H1 (cell line): ENCODE data around the gene DAO. TPM values are rescaled to one million over a fixed set of nuclear protein-coding genes. Genes with fewer than 3 reads are reported as not detected.

Experiments used
- CTCF ChIA-PET: fragments of 300-600 bp; sonication (Branson Sonifier 250); formaldehyde crosslinking; loops from one replicate; lab custom pipeline; 2021; ENCODE audit not compliant: partially characterized antibody; lab: Charles Lee
- POLR2A ChIA-PET: fragments of 300-600 bp; sonication (Branson Sonifier 250); formaldehyde crosslinking; loops from one replicate; lab custom pipeline; 2021; ENCODE audit warnings: inconsistent platforms; ENCODE audit not compliant: partially characterized antibody; lab: Charles Lee
- DNase-seq, 2 experiments: peaks; one replicate each; pipeline versions ENCODE4 v3.0.0 to v3.0.0-alpha.2; 2010 to 2022; ENCODE audit warnings: low spot score in 2 of 2, low read depth in 1 of 2, mixed read lengths in 1 of 2
- FAIRE-seq: peaks from 2 replicates; lab custom pipeline; 2011; peaks lifted over from hg19 to GRCh38; lab: Jason Lieb, UNC
- H2AFZ ChIP-seq: 2 replicates; pipeline ENCODE4 v1.8.1; 2012; ENCODE audit warnings: low read length, inconsistent platforms
- H2AK5ac ChIP-seq: 2 replicates; pipeline ENCODE4 v1.6.1; 2013; ENCODE audit warnings: low read depth, low read length
- H2BK120ac ChIP-seq: replicated peaks from 2 replicates; pipeline ENCODE3; 2013; ENCODE audit warnings: low read depth, low read length, inconsistent platforms
- H2BK12ac ChIP-seq: 2 replicates; pipeline ENCODE4 v1.6.1; 2013; ENCODE audit warnings: low read depth, low read length
- H2BK15ac ChIP-seq: 2 replicates; pipeline ENCODE4 v1.6.1; 2013; ENCODE audit warnings: low read length
- H2BK20ac ChIP-seq: 2 replicates; pipeline ENCODE4 v1.6.1; 2013; ENCODE audit warnings: low read length
- H2BK5ac ChIP-seq: 2 replicates; pipeline ENCODE4 v1.6.1; 2013; ENCODE audit warnings: low read depth, low read length
- H3K14ac ChIP-seq: 2 replicates; pipeline ENCODE4 v1.6.1; 2013; ENCODE audit warnings: inconsistent platforms; ENCODE audit not compliant: insufficient read length
- H3K18ac ChIP-seq: 2 replicates; pipeline ENCODE4 v1.6.1; 2013; ENCODE audit warnings: low read length; ENCODE audit errors: extremely low read depth
- H3K23ac ChIP-seq: 2 replicates; pipeline ENCODE4 v1.6.1; 2013; ENCODE audit warnings: inconsistent platforms; ENCODE audit not compliant: insufficient read length
- H3K23me2 ChIP-seq: 2 replicates; pipeline ENCODE4 v1.6.1; 2013; ENCODE audit warnings: low read depth, low read length
- H3K27ac ChIP-seq: 2 replicates; pipeline ENCODE4 v1.6.1; 2011; ENCODE audit warnings: low read depth, low read length, inconsistent platforms
- H3K27me3 ChIP-seq, 4 experiments: replicated peaks in 1 of 4; 1 replicate in 1 of 4; 2 replicates in 3 of 4; pipeline versions ENCODE4 v1.6.1 to v1.8.1; 2011 to 2013; ENCODE audit warnings: low read length in 3 of 4, mild to moderate bottlenecking in 3 of 4, inconsistent platforms in 2 of 4, mixed read lengths in 2 of 4, moderate library complexity in 1 of 4; ENCODE audit not compliant: control insufficient read depth in 3 of 4, insufficient read depth in 3 of 4; ENCODE audit errors: extremely low read depth in 1 of 4
- H3K36me3 ChIP-seq, 4 experiments: 2 replicates each; pipeline versions ENCODE4 v1.6.1 to v1.8.1; 2011 to 2013; ENCODE audit warnings: mild to moderate bottlenecking in 4 of 4, low read length in 3 of 4, moderate library complexity in 2 of 4, control low read depth in 1 of 4, inconsistent platforms in 1 of 4; ENCODE audit not compliant: insufficient read depth in 4 of 4, control insufficient read depth in 2 of 4
- H3K4ac ChIP-seq: replicated peaks from 2 replicates; pipeline ENCODE3; 2013; ENCODE audit warnings: low read length, low read depth, mixed read lengths, inconsistent platforms; ENCODE audit not compliant: insufficient read length
- H3K4me1 ChIP-seq, 4 experiments: replicated peaks in 1 of 4; 1 replicate in 1 of 4; 2 replicates in 3 of 4; pipeline versions ENCODE4 v1.6.1 to v1.8.1; 2011 to 2013; ENCODE audit warnings: low read length in 3 of 4, inconsistent platforms in 2 of 4, mixed read lengths in 1 of 4; ENCODE audit not compliant: insufficient read depth in 4 of 4, control insufficient read depth in 3 of 4
- H3K4me2 ChIP-seq, 2 experiments: 2 replicates each; pipeline versions ENCODE4 v1.6.1 to v1.8.1; 2011 to 2013; ENCODE audit warnings: low read depth in 2 of 2, low read length in 2 of 2, control low read depth in 1 of 2, inconsistent platforms in 1 of 2, mild to moderate bottlenecking in 1 of 2; ENCODE audit not compliant: insufficient read depth in 1 of 2
- H3K4me3 ChIP-seq, 4 experiments: fragments of 200-600, 300-600 bp in 1 of 4; sonication (generic), shearing (Covaris generic), sonication (Bioruptor Twin) in 1 of 4; 2 replicates each; pipeline versions ENCODE4 v1.5.1 to v1.8.1; 2011 to 2016; ENCODE audit warnings: low read length in 4 of 4, low read depth in 3 of 4, control low read depth in 2 of 4, inconsistent platforms in 2 of 4, mild to moderate bottlenecking in 2 of 4, mixed read lengths in 1 of 4, moderate library complexity in 1 of 4; ENCODE audit not compliant: insufficient read depth in 2 of 4; ENCODE audit errors: extremely low read depth in 1 of 4
- H3K56ac ChIP-seq: replicated peaks from 2 replicates; pipeline ENCODE3; 2013; ENCODE audit warnings: low read depth, mild to moderate bottlenecking, mixed read lengths, low read length, inconsistent platforms; ENCODE audit not compliant: insufficient read length
- H3K79me1 ChIP-seq: 2 replicates; pipeline ENCODE4 v1.6.1; 2013; ENCODE audit warnings: low read depth, low read length, control low read depth
- H3K79me2 ChIP-seq, 2 experiments: 2 replicates each; pipeline versions ENCODE4 v1.6.1 to v1.8.1; 2012 to 2013; ENCODE audit warnings: low read length in 2 of 2, mild to moderate bottlenecking in 2 of 2, inconsistent platforms in 1 of 2; ENCODE audit not compliant: insufficient read depth in 2 of 2, control insufficient read depth in 1 of 2
- H3K9ac ChIP-seq, 4 experiments: replicated peaks in 1 of 4; 1 replicate in 1 of 4; 2 replicates in 3 of 4; pipeline versions ENCODE4 v1.6.1 to v1.8.1; 2011 to 2013; ENCODE audit warnings: low read depth in 3 of 4, low read length in 3 of 4, control low read depth in 2 of 4, mild to moderate bottlenecking in 2 of 4, moderate library complexity in 2 of 4, inconsistent platforms in 1 of 4; ENCODE audit errors: extremely low read depth in 1 of 4
- H3K9me3 ChIP-seq, 2 experiments: 2 replicates each; pipeline versions ENCODE4 v1.6.1 to v1.8.1; 2012 to 2013; ENCODE audit warnings: mild to moderate bottlenecking in 2 of 2, moderate library complexity in 2 of 2, control low read depth in 1 of 2, inconsistent platforms in 1 of 2, low read depth in 1 of 2, low read length in 1 of 2, mixed read lengths in 1 of 2; ENCODE audit not compliant: insufficient read depth in 2 of 2
- H4K20me1 ChIP-seq, 2 experiments: replicated peaks in 1 of 2; 2 replicates each; pipeline versions ENCODE3 to v1.8.1; 2011 to 2013; ENCODE audit warnings: inconsistent platforms in 2 of 2, low read length in 2 of 2, mild to moderate bottlenecking in 1 of 2; ENCODE audit not compliant: insufficient read depth in 2 of 2, control insufficient read depth in 1 of 2
- H4K5ac ChIP-seq: 2 replicates; pipeline ENCODE4 v1.6.1; 2013; ENCODE audit warnings: low read length, low read depth, mixed read lengths, inconsistent platforms; ENCODE audit not compliant: insufficient read length
- H4K8ac ChIP-seq: 2 replicates; pipeline ENCODE4 v1.8.0; 2013; ENCODE audit warnings: mild to moderate bottlenecking, moderate library complexity, low read length, inconsistent platforms; ENCODE audit not compliant: insufficient read depth; ENCODE audit errors: extremely low read depth
- H4K91ac ChIP-seq: replicated peaks from 2 replicates; pipeline ENCODE3; 2013; ENCODE audit warnings: low read length, mixed read lengths, inconsistent platforms; ENCODE audit not compliant: insufficient read length
- ASH2L ChIP-seq: fragments of 200-600, 300-600 bp; sonication (generic); IDR thresholded peaks from one replicate; pipeline ENCODE4 v1.7.1; 2017; ENCODE audit warnings: low read length
- BACH1 ChIP-seq: IDR thresholded peaks from 2 replicates; pipeline ENCODE4 v1.6.1; 2012; ENCODE audit warnings: low read length, improper control_type of control experiment
- CEBPB ChIP-seq: IDR thresholded peaks from 2 replicates; pipeline ENCODE4 v1.6.1; 2012; ENCODE audit warnings: low read depth, low read length
- CTBP2 ChIP-seq: IDR thresholded peaks from 2 replicates; pipeline ENCODE4 v1.7.0; 2011; ENCODE audit warnings: borderline replicate concordance, mild to moderate bottlenecking, moderate library complexity, mixed read lengths, low read length; ENCODE audit not compliant: insufficient read depth, insufficient read length
- EP300 ChIP-seq, 2 experiments: IDR thresholded peaks; 1 replicate in 1 of 2; 2 replicates in 1 of 2; pipeline ENCODE4 v1.6.1; 2011 to 2012; ENCODE audit warnings: low read depth in 2 of 2, low read length in 2 of 2, mild to moderate bottlenecking in 2 of 2, borderline replicate concordance in 1 of 2, inconsistent platforms in 1 of 2, moderate library complexity in 1 of 2
- JUND ChIP-seq: IDR thresholded peaks from 2 replicates; pipeline ENCODE4 v1.6.1; 2011; ENCODE audit warnings: mild to moderate bottlenecking, improper control_type of control experiment, low read length
- MAFK ChIP-seq: IDR thresholded peaks from 2 replicates; pipeline ENCODE4 v1.6.1; 2012; ENCODE audit warnings: low read depth, mild to moderate bottlenecking, improper control_type of control experiment, low read length
- SP2 ChIP-seq: IDR thresholded peaks from 2 replicates; pipeline ENCODE4 v1.6.1; 2012; ENCODE audit warnings: mild to moderate bottlenecking, low read length, inconsistent platforms
- SP4 ChIP-seq: IDR thresholded peaks from 2 replicates; pipeline ENCODE4 v1.6.1; 2012; ENCODE audit warnings: low read length, inconsistent platforms
- WGBS, 2 experiments: shearing (Covaris generic) in 1 of 2; methylation state at CpG; one replicate each; pipeline versions ENCODE4 v1.1.6 to v1.1.7; 2013 to 2015; ENCODE audit warnings: low lambda C conversion rate in 2 of 2, mixed read lengths in 2 of 2, inconsistent platforms in 1 of 2, low coverage in 1 of 2, missing lambda C conversion rate in 1 of 2; ENCODE audit not compliant: insufficient replicate concordance in 2 of 2, insufficient coverage in 1 of 2, insufficient read length in 1 of 2; ENCODE audit errors: extremely low coverage in 1 of 2, missing lambda C conversion rate in 1 of 2; 5-methylcytosine and 5-hydroxymethylcytosine counted together
- polyA plus RNA-seq, 7 experiments: library from polyadenylated mRNA; depleted of rRNA in 3 of 7; stranded (reverse) in 5 of 7; unstranded in 2 of 7; fragments of >200 nt in 5 of 7; fragments of 200-250 nt in 2 of 7; gene quantifications; 1 replicate in 5 of 7; 2 replicates in 1 of 7; 4 replicates in 1 of 7; pipeline versions ENCODE4 v1.2.1 to v1.2.3, GENCODE V29; 2011 to 2013; ENCODE audit warnings: missing spikeins in 2 of 7, mixed read lengths in 2 of 7
- total RNA-seq: library from RNA; stranded (reverse); fragmentation: NEBNext Ultra II Directional; extraction: Animal tissue kit (Norgen Biotek cat#: 25700); gene quantifications from 2 replicates; pipeline ENCODE4 v1.2.1, GENCODE V29; 2021
- TF ChIP-seq, protein P1 (sequence below): IDR thresholded peaks from 2 replicates; pipeline ENCODE4 v1.6.1; 2012; ENCODE audit warnings: inconsistent platforms

Gene DAO
- total and polyA plus RNA-seq, 2 of the 8 experiments (the other 6 are each of a cell fraction or from before 2014, with no cell fraction given), result not detected

DNA sequence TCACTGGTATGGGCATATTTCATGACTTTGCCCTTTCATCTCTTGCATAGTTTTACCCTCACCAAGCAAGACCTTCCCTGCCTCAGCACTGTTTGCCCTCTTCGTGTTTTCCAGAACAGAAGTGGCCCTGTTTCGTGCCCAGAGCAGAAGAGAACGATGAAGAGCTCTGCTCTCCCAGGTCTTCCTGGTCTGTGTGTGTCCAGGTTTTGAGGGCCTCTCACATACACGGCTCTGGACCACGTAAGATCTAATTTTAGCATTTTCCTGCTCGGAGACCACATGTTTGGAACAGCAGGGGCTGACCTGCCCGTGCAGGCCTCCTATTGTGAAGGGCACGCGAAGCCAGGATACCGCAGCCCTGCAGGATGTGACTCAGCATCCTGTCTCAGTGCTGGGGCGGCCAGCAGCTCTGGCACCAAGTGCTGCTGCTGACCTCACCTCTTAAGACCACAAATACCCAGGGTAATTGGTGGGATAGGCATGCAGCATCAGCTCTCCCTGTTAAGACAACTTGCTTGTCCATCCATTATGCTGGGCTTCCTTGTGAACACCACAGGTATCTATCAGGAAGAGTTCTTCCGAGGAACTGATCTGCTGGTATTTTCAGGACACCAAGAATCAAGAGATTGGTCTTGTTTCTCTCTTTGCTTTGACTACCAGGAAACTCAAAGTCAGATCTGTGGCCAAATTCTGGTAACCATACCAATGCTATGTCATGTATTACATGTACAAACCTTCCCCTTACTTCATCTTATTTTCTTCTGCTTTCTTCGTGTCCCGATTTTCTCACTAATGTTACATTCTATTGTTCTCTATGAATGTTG, 41.5 kb upstream of the DAO start:
- peaks cover 2% of the 10 kb centered on the region; the same call in 1 of the 2 replicates for H3K79me1 ChIP-seq
- POLR2A ChIA-PET, result interaction anchor here (0.6 to 1.4 kb wide), 5 partner anchors 9 to 795 kb away, joined by 3 to 6 read pairs (median 3); partner anchors contain the start of gene USP30
- TF ChIP-seq SP2 (no peak), CEBPB (no peak), SP4 (no peak), EP300 (IDR thresholded peaks at IDR 0.05; ENCODE audit: borderline replicate concordance in 1 of 2, low read depth in 2 of 2, low read length in 2 of 2) (no peak), ASH2L (peak; percentile 25), MAFK (peak; percentile 86; the same call in 1 of the 2 replicates), JUND (peak; percentile 60; the same call in 1 of the 2 replicates), CTBP2 (no peak), BACH1 (peak; percentile 84)
- TF ChIP-seq, protein P1, sequence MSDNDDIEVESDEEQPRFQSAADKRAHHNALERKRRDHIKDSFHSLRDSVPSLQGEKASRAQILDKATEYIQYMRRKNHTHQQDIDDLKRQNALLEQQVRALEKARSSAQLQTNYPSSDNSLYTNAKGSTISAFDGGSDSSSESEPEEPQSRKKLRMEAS, result peak; percentile 73

More for the DNA sequence above, 41.5 kb upstream of the DAO start:
- DNase-seq (peak in 1 of 2 experiments; percentile 73), FAIRE-seq (no peak)
- Histone ChIP-seq H3K27ac (no peak overlapping the region; the same call in 1 of the 2 replicates), H3K4me1 (peaks cover 2 to 14% (median 6%) of the 10 kb centered on the region in 4 experiments; a peak in 5 of 7 replicates), H3K9ac (no peak overlapping the region), H3K14ac (no peak overlapping the region), H2BK20ac (peak overlapping the region; percentile 11; the same call in 1 of the 2 replicates), H4K20me1 (no peaks in the 10 kb centered on the region), H3K9me3 (no peaks in the 10 kb centered on the region), H3K4ac (no peak overlapping the region), H3K56ac (no peak overlapping the region), H4K91ac (peak overlapping the region; percentile 95), H2BK15ac (no peak overlapping the region; the same call in 1 of the 2 replicates), H3K36me3 (peaks cover 0 to 5% (median 0%) of the 10 kb centered on the region in 4 experiments; a peak in 2 of 8 replicates), H2BK5ac (peak overlapping the region; percentile 94; the same call in 1 of the 2 replicates), H2BK12ac (peak overlapping the region; percentile 85; the same call in 1 of the 2 replicates), H3K4me2 (no peak overlapping the region), H4K8ac (no peak overlapping the region), H3K79me2 (no peaks in the 10 kb centered on the region), H3K23ac (no peak overlapping the region), H2AK5ac (peak overlapping the region; percentile 32; the same call in 1 of the 2 replicates), H3K18ac (peak overlapping the region; percentile 62; the same call in 1 of the 2 replicates), H3K23me2 (no peaks in the 10 kb centered on the region), H4K5ac (no peak overlapping the region), H3K27me3 (no peaks in the 10 kb centered on the region), H2BK120ac (peak overlapping the region; percentile 6), H2AFZ (no peak overlapping the region), H3K4me3 (no peak overlapping the region)
- WGBS, 2 experiments, result 53% methylated on average over 14 of the region's 14 CpGs; no CpG with 5 or more reads in 1 of the 2 experiments
- CTCF ChIA-PET, result interaction anchor here (0.7 to 2.0 kb wide), 2 partner anchors 10 to 180 kb away, joined by 4 to 14 read pairs; no protein-coding TSS in a partner anchor
